GM23338 (cell line): ENCODE measurements around the gene JAKMIP3. TPM values are rescaled to one million over a fixed set of nuclear protein-coding genes. Genes with fewer than 3 reads are reported as not detected.

Experiments
- ATAC-seq: fragments of 200-7000 bp; cut with Tn5 transposase; 3 replicates; pipeline ENCODE4 v1.9.1; 2020
- DNase-seq: peaks from one replicate; pipeline ENCODE4 v3.0.0-alpha.2; 2015; ENCODE audit warnings: low spot score
- H2AFZ ChIP-seq: fragments of 200-600 bp; sonication (generic); 2 replicates; pipeline ENCODE4 v1.8.0; 2016; ENCODE audit warnings: antibody characterized with exemption, mild to moderate bottlenecking, moderate library complexity
- H3F3A ChIP-seq: fragments of 200-600 bp; sonication (generic); replicated peaks from 2 replicates; pipeline ENCODE4 v1.8.0; 2017; ENCODE audit warnings: antibody characterized with exemption, mixed run types, low read depth
- H3K27ac ChIP-seq: fragments of 200-600 bp; sonication (generic); 2 replicates; pipeline ENCODE4 v1.6.1; 2016; ENCODE audit warnings: low read depth
- H3K27me3 ChIP-seq: fragments of 200-600 bp; sonication (generic); 2 replicates; pipeline ENCODE4 v1.8.0; 2016; ENCODE audit warnings: mild to moderate bottlenecking, mixed run types, moderate library complexity; ENCODE audit not compliant: insufficient read depth
- H3K36me3 ChIP-seq: fragments of 200-600 bp; sonication (generic); 2 replicates; pipeline ENCODE4 v1.8.0; 2016; ENCODE audit warnings: mild to moderate bottlenecking; ENCODE audit not compliant: insufficient read depth
- H3K4me1 ChIP-seq: fragments of 200-600 bp; sonication (generic); 2 replicates; pipeline ENCODE4 v1.8.0; 2016; ENCODE audit warnings: mild to moderate bottlenecking, moderate library complexity; ENCODE audit not compliant: insufficient read depth
- H3K4me2 ChIP-seq: fragments of 200-600 bp; sonication (generic); 2 replicates; pipeline ENCODE4 v1.7.1; 2017; ENCODE audit warnings: mixed run types
- H3K4me3 ChIP-seq: fragments of 200-600 bp; sonication (generic); 2 replicates; pipeline ENCODE4 v1.6.1; 2016; ENCODE audit warnings: mixed run types
- H3K79me2 ChIP-seq: fragments of 200-600 bp; sonication (generic); replicated peaks from 2 replicates; pipeline ENCODE4 v1.8.0; 2017; ENCODE audit warnings: mild to moderate bottlenecking; ENCODE audit not compliant: insufficient read depth
- H3K9me2 ChIP-seq: fragments of 200-600 bp; sonication (generic); 2 replicates; pipeline ENCODE4 v1.8.0; 2017; ENCODE audit not compliant: insufficient read depth
- H4K20me1 ChIP-seq: fragments of 200-600 bp; sonication (generic); replicated peaks from 2 replicates; pipeline ENCODE4 v1.8.0; 2017; ENCODE audit warnings: mild to moderate bottlenecking; ENCODE audit not compliant: insufficient read depth
- H3K27ac Mint-ChIP-seq: 2 replicates; pipeline ENCODE4 v1.8.0; 2020; ENCODE audit warnings: inconsistent platforms, mild to moderate bottlenecking, moderate library complexity, mixed read lengths
- H3K27me3 Mint-ChIP-seq: 3 replicates; pipeline ENCODE4 v1.8.0; 2022; ENCODE audit warnings: low read depth, mild to moderate bottlenecking, moderate library complexity, mixed read lengths, inconsistent platforms; ENCODE audit not compliant: insufficient read depth, poor library complexity
- H3K36me3 Mint-ChIP-seq: 3 replicates; pipeline ENCODE4 v1.8.0; 2021; ENCODE audit warnings: low read depth, mild to moderate bottlenecking, inconsistent platforms, moderate library complexity, mixed read lengths
- H3K4me1 Mint-ChIP-seq: 3 replicates; pipeline ENCODE4 v1.8.0; 2020; ENCODE audit warnings: mild to moderate bottlenecking, inconsistent platforms, mixed read lengths
- H3K4me3 Mint-ChIP-seq: 3 replicates; pipeline ENCODE4 v1.8.0; 2021; ENCODE audit warnings: moderate library complexity, mild to moderate bottlenecking, inconsistent platforms, mixed read lengths
- H3K9me3 Mint-ChIP-seq: 3 replicates; pipeline ENCODE4 v1.8.0; 2020; ENCODE audit warnings: moderate library complexity, mild to moderate bottlenecking, inconsistent platforms, mixed read lengths
- EZH2 ChIP-seq: fragments of 200-600 bp; sonication (generic); IDR thresholded peaks from one replicate; pipeline ENCODE4 v1.8.0; 2017; ENCODE audit warnings: antibody characterized with exemption, mild to moderate bottlenecking, low read depth; ENCODE audit not compliant: unreplicated experiment
- EZH2phosphoT487 ChIP-seq: fragments of 200-600 bp; sonication (generic); IDR thresholded peaks from one replicate; pipeline ENCODE4 v1.8.1; 2018; ENCODE audit warnings: antibody characterized with exemption; ENCODE audit not compliant: unreplicated experiment
- JUNB ChIP-seq: IDR thresholded peaks from one replicate; pipeline ENCODE4 v1.6.1; 2016; ENCODE audit warnings: antibody characterized with exemption; ENCODE audit not compliant: unreplicated experiment
- NANOG ChIP-seq: IDR thresholded peaks from 2 replicates; pipeline ENCODE4 v1.6.1; 2016; ENCODE audit warnings: antibody characterized with exemption, borderline replicate concordance
- POLR2AphosphoS5 ChIP-seq: IDR thresholded peaks from 2 replicates; pipeline ENCODE4 v1.6.1; 2016; ENCODE audit warnings: antibody characterized with exemption, low read depth
- STAT1 ChIP-seq: IDR thresholded peaks from one replicate; pipeline ENCODE4 v1.6.1; 2016; ENCODE audit warnings: antibody characterized with exemption; ENCODE audit not compliant: unreplicated experiment
- ZNF114 ChIP-seq: fragments of 250-450 bp; sonication (Bioruptor Pico); IDR thresholded peaks from 2 replicates; pipeline ENCODE4 v1.5.0; 2020; ENCODE audit warnings: mild to moderate bottlenecking, moderate library complexity
- polyA plus RNA-seq: library from polyadenylated mRNA; unstranded; fragments of >200 nt; fragmentation: Nextera tagmentation; extraction: Ambion mirVana; gene quantifications from 2 replicates; pipeline ENCODE4 v1.2.1, GENCODE V29; 2016
- total RNA-seq: library from RNA; depleted of rRNA; stranded (reverse); fragments of >200 nt; shearing (Covaris generic); gene quantifications from 2 replicates; pipeline ENCODE4 v1.2.3, GENCODE V29; 2014
- TF ChIP-seq, protein P1 (sequence below): fragments of 250-450 bp; sonication (Bioruptor Pico); IDR thresholded peaks from 2 replicates; pipeline ENCODE4 v1.5.0; 2020; ENCODE audit warnings: mild to moderate bottlenecking, moderate library complexity
- TF ChIP-seq, protein P2 (sequence below): IDR thresholded peaks from 2 replicates; pipeline ENCODE4 v1.6.1; 2016; ENCODE audit warnings: antibody characterized with exemption
- TF ChIP-seq, protein P3 (sequence below), 2 experiments: fragments of 200-600 bp in 1 of 2; sonication (generic) in 1 of 2; conservative IDR thresholded peaks; 2 replicates each; pipeline versions ENCODE4 v1.5.1 to v1.6.1; 2016 to 2017; ENCODE audit warnings: antibody characterized with exemption in 2 of 2, low read depth in 2 of 2, mild to moderate bottlenecking in 2 of 2, moderate library complexity in 1 of 2
- TF ChIP-seq, protein P4 (sequence below): IDR thresholded peaks from one replicate; pipeline ENCODE4 v1.6.1; 2018; ENCODE audit warnings: antibody characterized with exemption; ENCODE audit not compliant: unreplicated experiment

JAKMIP3 gene
- total and polyA plus RNA-seq, 2 experiments from 2014 or later = 0.87 to 1.2 TPM

DNA sequence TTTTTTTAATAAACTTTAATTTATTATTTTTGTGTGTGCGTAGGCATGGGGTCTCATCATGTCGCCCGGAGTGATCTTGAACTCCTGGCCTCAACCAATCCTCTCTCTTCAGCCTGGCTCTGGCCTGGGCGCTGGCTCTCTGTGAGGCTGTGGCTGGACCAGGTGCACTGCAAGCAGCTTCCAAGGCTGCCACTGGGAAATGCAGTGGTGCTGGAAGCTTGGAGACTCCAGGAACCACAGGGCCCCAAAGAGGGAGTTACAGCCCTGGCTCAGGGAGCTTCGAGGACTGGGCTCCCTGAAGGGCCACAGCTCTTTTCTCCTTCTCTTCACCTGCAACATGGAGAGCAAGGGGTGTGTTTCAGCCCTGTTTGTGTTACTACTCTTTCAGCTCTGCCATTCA, 47.3 kb upstream of the JAKMIP3 start (continued):
- TF ChIP-seq, protein P1, sequence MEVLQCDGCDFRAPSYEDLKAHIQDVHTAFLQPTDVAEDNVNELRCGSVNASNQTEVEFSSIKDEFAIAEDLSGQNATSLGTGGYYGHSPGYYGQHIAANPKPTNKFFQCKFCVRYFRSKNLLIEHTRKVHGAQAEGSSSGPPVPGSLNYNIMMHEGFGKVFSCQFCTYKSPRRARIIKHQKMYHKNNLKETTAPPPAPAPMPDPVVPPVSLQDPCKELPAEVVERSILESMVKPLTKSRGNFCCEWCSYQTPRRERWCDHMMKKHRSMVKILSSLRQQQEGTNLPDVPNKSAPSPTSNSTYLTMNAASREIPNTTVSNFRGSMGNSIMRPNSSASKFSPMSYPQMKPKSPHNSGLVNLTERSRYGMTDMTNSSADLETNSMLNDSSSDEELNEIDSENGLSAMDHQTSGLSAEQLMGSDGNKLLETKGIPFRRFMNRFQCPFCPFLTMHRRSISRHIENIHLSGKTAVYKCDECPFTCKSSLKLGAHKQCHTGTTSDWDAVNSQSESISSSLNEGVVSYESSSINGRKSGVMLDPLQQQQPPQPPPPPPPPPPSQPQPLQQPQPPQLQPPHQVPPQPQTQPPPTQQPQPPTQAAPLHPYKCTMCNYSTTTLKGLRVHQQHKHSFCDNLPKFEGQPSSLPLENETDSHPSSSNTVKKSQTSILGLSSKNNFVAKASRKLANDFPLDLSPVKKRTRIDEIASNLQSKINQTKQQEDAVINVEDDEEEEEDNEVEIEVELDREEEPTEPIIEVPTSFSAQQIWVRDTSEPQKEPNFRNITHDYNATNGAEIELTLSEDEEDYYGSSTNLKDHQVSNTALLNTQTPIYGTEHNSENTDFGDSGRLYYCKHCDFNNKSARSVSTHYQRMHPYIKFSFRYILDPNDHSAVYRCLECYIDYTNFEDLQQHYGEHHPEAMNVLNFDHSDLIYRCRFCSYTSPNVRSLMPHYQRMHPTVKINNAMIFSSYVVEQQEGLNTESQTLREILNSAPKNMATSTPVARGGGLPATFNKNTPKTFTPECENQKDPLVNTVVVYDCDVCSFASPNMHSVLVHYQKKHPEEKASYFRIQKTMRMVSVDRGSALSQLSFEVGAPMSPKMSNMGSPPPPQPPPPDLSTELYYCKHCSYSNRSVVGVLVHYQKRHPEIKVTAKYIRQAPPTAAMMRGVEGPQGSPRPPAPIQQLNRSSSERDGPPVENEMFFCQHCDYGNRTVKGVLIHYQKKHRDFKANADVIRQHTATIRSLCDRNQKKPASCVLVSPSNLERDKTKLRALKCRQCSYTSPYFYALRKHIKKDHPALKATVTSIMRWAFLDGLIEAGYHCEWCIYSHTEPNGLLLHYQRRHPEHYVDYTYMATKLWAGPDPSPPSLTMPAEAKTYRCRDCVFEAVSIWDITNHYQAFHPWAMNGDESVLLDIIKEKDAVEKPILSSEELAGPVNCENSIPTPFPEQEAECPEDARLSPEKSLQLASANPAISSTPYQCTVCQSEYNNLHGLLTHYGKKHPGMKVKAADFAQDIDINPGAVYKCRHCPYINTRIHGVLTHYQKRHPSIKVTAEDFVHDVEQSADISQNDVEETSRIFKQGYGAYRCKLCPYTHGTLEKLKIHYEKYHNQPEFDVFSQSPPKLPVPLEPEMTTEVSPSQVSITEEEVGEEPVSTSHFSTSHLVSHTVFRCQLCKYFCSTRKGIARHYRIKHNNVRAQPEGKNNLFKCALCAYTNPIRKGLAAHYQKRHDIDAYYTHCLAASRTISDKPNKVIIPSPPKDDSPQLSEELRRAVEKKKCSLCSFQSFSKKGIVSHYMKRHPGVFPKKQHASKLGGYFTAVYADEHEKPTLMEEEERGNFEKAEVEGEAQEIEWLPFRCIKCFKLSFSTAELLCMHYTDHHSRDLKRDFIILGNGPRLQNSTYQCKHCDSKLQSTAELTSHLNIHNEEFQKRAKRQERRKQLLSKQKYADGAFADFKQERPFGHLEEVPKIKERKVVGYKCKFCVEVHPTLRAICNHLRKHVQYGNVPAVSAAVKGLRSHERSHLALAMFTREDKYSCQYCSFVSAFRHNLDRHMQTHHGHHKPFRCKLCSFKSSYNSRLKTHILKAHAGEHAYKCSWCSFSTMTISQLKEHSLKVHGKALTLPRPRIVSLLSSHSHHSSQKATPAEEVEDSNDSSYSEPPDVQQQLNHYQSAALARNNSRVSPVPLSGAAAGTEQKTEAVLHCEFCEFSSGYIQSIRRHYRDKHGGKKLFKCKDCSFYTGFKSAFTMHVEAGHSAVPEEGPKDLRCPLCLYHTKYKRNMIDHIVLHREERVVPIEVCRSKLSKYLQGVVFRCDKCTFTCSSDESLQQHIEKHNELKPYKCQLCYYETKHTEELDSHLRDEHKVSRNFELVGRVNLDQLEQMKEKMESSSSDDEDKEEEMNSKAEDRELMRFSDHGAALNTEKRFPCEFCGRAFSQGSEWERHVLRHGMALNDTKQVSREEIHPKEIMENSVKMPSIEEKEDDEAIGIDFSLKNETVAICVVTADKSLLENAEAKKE (CRISPR knock-in tag) = no peak
- TF ChIP-seq, protein P2, sequence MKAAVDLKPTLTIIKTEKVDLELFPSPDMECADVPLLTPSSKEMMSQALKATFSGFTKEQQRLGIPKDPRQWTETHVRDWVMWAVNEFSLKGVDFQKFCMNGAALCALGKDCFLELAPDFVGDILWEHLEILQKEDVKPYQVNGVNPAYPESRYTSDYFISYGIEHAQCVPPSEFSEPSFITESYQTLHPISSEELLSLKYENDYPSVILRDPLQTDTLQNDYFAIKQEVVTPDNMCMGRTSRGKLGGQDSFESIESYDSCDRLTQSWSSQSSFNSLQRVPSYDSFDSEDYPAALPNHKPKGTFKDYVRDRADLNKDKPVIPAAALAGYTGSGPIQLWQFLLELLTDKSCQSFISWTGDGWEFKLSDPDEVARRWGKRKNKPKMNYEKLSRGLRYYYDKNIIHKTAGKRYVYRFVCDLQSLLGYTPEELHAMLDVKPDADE = no peak
- no peak for TF ChIP-seq ZNF114 (CRISPR knock-in tag)
- TF ChIP-seq STAT1 = no peak
- TF ChIP-seq EZH2 = no peak
- TF ChIP-seq EZH2phosphoT487 = no peak
- TF ChIP-seq JUNB = no peak
- TF ChIP-seq POLR2AphosphoS5 = no peak
- TF ChIP-seq NANOG = no peak

DNA sequence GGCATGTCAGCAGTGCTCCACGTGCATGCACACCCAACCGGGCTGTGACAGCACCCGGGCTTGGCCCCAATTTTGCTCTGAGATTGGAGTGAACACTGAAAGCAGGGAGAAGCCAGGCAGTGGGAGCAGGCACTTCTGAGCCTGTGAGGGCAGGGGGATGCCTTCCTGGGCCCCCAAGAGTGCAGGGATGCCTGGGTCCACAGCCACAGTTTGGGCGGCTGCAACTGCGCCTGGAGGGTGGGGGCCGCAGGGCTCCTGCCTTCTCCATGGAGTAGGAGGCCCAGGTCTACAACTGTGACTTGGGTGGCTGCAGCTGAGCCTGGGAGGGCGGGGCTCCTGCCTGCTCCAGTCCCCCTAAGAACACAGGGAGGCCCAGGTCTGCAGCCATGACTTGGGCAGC, 46.4 kb upstream of the JAKMIP3 start:
- Mint-ChIP-seq H3K27ac (no peak overlapping the region), H3K9me3 (peaks cover 5% of the 10 kb centered on the region; the same call in 2 of the 3 replicates)
- no peak for ATAC-seq

More for the DNA sequence above, 46.4 kb upstream of the JAKMIP3 start:
- Mint-ChIP-seq H3K4me3 (no peak overlapping the region), H3K36me3 (peaks cover 2% of the 10 kb centered on the region; the same call in 1 of the 3 replicates), H3K4me1 (peaks cover 25% of the 10 kb centered on the region), H3K27me3 (peaks cover 21% of the 10 kb centered on the region)
- 0 out of 2 replicates have a peak, but pooled peaks cover 7% of the 10 kb centered on the region for H3K9me2 ChIP-seq
- H3K27ac ChIP-seq = no peak overlapping the region
- H3K36me3 ChIP-seq = no peaks in the 10 kb centered on the region
- no peak for TF ChIP-seq ZNF114 (CRISPR knock-in tag)
- TF ChIP-seq, protein P3, sequence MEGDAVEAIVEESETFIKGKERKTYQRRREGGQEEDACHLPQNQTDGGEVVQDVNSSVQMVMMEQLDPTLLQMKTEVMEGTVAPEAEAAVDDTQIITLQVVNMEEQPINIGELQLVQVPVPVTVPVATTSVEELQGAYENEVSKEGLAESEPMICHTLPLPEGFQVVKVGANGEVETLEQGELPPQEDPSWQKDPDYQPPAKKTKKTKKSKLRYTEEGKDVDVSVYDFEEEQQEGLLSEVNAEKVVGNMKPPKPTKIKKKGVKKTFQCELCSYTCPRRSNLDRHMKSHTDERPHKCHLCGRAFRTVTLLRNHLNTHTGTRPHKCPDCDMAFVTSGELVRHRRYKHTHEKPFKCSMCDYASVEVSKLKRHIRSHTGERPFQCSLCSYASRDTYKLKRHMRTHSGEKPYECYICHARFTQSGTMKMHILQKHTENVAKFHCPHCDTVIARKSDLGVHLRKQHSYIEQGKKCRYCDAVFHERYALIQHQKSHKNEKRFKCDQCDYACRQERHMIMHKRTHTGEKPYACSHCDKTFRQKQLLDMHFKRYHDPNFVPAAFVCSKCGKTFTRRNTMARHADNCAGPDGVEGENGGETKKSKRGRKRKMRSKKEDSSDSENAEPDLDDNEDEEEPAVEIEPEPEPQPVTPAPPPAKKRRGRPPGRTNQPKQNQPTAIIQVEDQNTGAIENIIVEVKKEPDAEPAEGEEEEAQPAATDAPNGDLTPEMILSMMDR (conservative IDR thresholded peaks at IDR 0.05; ENCODE audit: low read depth in 2 of 2) = no peak
- TF ChIP-seq, protein P2 = no peak
- TF ChIP-seq, protein P4, sequence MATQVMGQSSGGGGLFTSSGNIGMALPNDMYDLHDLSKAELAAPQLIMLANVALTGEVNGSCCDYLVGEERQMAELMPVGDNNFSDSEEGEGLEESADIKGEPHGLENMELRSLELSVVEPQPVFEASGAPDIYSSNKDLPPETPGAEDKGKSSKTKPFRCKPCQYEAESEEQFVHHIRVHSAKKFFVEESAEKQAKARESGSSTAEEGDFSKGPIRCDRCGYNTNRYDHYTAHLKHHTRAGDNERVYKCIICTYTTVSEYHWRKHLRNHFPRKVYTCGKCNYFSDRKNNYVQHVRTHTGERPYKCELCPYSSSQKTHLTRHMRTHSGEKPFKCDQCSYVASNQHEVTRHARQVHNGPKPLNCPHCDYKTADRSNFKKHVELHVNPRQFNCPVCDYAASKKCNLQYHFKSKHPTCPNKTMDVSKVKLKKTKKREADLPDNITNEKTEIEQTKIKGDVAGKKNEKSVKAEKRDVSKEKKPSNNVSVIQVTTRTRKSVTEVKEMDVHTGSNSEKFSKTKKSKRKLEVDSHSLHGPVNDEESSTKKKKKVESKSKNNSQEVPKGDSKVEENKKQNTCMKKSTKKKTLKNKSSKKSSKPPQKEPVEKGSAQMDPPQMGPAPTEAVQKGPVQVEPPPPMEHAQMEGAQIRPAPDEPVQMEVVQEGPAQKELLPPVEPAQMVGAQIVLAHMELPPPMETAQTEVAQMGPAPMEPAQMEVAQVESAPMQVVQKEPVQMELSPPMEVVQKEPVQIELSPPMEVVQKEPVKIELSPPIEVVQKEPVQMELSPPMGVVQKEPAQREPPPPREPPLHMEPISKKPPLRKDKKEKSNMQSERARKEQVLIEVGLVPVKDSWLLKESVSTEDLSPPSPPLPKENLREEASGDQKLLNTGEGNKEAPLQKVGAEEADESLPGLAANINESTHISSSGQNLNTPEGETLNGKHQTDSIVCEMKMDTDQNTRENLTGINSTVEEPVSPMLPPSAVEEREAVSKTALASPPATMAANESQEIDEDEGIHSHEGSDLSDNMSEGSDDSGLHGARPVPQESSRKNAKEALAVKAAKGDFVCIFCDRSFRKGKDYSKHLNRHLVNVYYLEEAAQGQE = no peak
- no peaks in the 10 kb centered on the region for H3F3A ChIP-seq
- no peak overlapping the region for H3K4me3 ChIP-seq
- H3K4me2 ChIP-seq = no peak overlapping the region
- H3K79me2 ChIP-seq = no peaks in the 10 kb centered on the region
- 0 out of 2 replicates have a peak, but pooled peaks cover 10% of the 10 kb centered on the region for H3K27me3 ChIP-seq
- no peaks in the 10 kb centered on the region for H4K20me1 ChIP-seq
- no peak overlapping the region for H2AFZ ChIP-seq
- peaks cover 19% of the 10 kb centered on the region for H3K4me1 ChIP-seq
- DNase-seq = no peak
